ENCODE data around the gene FRG2.
"Not testable (repeated sequence)": the region's sequence is repeated elsewhere in the genome, so short reads cannot be mapped to it uniquely, and the experiment has no call there.

Gene FRG2

DNA sequence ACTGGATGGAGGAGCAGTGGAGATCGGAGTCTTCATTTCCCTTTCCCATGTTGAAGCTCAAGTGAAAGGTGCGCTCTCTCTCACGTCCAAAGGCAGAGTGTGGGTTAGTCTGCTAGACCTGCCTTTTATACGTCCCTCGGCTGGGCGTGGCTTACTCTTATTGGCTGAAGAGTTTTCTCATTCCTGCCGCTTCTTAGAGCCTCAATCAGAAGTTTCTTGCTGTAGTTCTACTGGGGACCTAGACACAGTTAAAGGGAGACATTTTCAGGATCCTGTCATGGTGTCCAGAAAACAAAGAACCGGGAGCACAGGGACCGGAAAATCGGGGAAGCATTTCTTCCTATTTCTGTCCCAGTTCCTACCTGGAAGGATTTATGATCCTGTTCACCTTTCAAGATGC lies at the start of gene FRG2:
Gene FRG2, minus strand, starts transcription at position 101 of the 400 bp plus-strand sequence. Its CDS starts 52 bp downstream, at position 49.
- DNase-seq (ENCODE audit: low read depth); H3K4me3 ChIP-seq (ENCODE audit: control insufficient read depth, low read depth, low read length): not testable (repeated sequence)

DNA sequence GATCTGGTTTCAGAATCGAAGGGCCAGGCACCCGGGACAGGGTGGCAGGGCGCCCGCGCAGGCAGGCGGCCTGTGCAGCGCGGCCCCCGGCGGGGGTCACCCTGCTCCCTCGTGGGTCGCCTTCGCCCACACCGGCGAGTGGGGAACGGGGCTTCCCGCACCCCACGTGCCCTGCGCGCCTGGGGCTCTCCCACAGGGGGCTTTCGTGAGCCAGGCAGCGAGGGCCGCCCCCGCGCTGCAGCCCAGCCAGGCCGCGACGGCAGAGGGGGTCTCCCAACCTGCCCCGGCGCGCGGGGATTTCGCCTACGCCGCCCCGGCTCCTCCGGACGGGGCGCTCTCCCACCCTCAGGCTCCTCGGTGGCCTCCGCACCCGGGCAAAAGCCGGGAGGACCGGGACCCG lies 41.3 kb upstream of the FRG2 start:
- H3K4me3 ChIP-seq (ENCODE audit: control insufficient read depth, low read depth, low read length) = not testable (repeated sequence)

DNA sequence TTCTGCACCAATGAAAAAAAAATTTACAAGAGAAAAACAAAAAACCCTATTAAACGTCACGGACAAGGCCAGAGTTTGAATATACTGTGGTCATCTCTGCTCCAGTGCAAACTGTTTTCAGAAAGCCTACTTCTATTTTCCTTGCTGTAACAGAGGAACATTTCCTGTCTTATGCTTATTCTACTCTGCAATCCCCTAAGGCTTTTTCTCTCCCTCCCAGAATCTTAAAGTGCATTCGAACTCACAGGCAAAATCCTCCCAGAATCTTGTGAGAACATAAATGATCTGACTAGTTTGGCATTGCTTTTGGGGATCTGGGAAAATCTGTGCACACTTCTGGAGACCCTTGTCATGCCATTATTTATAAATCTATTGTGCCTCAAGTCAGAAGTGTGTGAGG lies 37.7 kb upstream of the FRG2 start:
- DNase-seq (ENCODE audit: low read depth); H3K4me3 ChIP-seq (ENCODE audit: control insufficient read depth, low read depth, low read length): not testable (repeated sequence)

More for the DNA sequence above, 41.3 kb upstream of the FRG2 start:
- not testable (repeated sequence) for DNase-seq (ENCODE audit: low read depth)

DNA sequence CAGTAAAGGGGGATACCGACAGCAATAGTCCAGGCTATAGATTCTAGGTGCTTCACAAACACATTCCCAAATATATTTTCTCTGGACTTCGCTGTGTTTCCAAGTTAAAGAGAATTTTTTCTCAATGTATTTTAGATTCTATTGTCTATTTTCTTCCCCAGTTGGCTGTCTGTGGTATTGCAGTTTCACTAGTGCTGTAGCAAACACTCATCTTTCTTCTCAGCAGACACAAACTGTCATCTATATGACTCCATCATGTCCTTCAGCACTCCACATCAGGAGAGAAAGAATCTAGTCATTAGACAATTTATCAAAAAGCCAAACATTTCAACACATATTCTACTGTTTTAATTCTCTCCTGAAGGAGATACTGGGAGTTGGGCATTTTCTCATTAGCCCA lies 37.3 kb upstream of the FRG2 start, which contains the start of gene DBET:
Gene DBET, plus strand, starts transcription at position 161 of the 400 bp plus-strand sequence.
- not testable (repeated sequence) for DNase-seq (ENCODE audit: low read depth); H3K4me3 ChIP-seq (ENCODE audit: control insufficient read depth, low read depth, low read length)

DNA sequence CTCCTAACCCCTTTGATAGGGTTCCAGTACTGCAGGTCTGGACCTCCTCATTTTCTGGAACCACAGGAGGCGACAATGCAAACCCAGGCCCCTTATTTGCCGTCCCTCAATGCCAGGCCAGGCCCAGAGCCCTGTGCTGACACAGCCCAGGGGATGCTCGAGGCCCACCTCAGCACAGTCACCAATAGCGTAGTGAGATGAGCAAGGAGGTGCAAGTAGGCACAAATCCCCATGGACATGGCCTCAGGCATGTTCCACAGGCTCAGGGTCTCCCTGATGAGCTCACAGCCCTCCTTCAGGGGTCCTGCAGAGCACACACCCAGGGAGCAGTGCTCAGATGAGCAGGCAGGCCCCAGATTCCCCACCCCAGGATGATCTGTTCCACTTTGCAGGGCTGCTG lies 31.9 kb upstream of the FRG2 start:
- DNase-seq (ENCODE audit: low read depth); H3K4me3 ChIP-seq (ENCODE audit: control insufficient read depth, low read depth, low read length): not testable (repeated sequence)

GRCh38 chr4:190049378-190050239 lies 22.6 kb upstream of the FRG2 start:
- H3K4me3 ChIP-seq (ENCODE audit: control insufficient read depth, low read depth, low read length); DNase-seq (ENCODE audit: low read depth): not testable (repeated sequence)

DNA sequence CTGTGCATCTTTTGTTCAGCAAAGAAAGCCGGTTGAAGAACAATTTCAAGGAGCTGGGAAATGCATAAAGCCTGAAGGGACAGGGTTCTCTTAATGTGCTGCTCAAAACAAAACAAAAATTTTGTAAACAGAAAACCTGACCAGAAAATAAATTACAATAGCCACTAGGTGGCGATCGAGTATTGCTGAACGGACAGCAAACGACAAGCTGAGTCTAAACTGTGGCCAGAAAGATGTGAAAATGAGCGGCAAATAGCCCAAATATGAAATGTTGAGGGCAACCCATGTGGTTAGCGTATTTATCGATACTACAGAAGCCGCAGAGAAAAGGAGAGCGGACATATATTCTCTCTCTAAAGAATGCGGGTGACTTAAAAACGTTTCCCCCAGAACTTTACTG lies 20.6 kb upstream of the FRG2 start:
- H3K4me3 ChIP-seq (ENCODE audit: control insufficient read depth, low read depth, low read length); DNase-seq (ENCODE audit: low read depth): not testable (repeated sequence)

DNA sequence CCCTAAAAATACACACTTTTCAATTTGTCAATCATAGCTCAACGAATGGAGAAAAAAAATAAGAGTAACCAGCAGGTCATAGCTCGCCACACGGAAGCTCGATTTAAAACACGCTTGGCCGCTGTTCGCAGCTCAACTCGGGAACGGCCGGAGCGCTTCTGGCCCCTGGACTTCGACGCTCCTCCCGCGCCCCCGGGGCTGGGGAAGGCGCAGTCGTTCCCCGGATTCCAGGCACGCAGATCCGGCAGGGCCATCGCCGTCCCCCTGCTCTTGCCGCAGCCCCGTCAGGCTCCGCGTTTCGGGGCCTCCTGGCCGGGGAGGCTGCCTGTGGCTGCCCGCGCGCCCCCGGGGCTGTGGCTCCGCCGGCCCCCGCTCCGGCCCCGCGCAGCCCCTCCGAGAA lies 13.8 kb upstream of the FRG2 start:
- H3K4me3 ChIP-seq (ENCODE audit: control insufficient read depth, low read depth, low read length); DNase-seq (ENCODE audit: low read depth): not testable (repeated sequence)

DNA sequence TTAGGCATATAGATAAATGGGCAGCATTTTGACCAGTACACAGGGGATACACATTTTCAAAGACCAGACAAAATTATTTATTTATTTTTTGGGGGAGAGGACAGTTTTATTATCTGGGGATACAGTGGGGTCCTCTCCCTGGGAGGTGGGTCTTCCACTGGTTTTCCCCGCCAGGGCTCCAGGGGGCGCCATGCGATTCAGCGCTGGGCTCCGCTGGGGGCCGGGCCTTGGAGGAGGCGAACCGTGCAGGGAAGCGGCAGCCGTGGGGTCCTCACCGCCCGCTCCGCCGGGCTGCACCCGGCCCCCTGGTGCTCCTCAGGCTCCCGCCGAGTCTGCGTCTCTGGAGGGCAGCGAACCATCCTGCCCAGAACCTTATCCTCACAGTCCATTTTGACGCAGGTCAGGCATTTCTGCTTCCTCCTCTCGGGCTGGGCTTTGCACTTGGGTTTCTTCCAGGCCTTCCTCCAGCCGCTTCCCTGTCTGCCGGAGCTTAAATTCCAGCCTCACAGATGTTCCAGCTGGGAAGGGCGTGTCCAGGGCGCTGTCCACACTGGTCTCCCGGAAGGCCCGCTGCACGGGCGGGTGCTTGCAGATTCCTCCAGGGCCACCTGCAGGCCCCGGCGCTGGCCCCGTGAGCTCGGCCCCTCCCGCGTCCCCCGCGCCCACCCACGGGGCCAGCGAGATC lies 10.8 kb upstream of the FRG2 start:
- DNase-seq (ENCODE audit: low read depth); H3K4me3 ChIP-seq (ENCODE audit: control insufficient read depth, low read depth, low read length): not testable (repeated sequence)

DNA sequence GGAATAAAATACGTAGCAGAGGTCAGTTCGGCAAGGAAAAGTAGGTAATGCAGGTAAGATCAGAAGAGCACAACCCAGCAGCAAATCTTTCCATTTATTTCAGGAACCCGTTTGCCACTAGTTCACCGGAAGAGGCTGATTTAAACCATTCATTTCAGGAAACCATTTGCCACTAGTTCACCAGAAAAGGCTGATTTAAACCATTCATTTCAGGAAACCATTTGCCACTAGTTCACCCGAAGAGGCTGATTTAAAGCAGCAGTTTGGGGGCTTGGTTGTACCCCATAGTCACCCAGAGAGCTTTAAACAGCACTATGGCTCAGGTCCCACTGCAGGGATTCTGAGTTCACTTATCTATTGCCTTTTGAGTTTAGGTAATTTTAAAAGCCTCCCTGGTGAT lies 4.2 kb upstream of the FRG2 start:
- DNase-seq (ENCODE audit: low read depth); H3K4me3 ChIP-seq (ENCODE audit: control insufficient read depth, low read depth, low read length): not testable (repeated sequence)

GRCh38 chr4:190022614-190023281 lies 4.3 kb downstream of the FRG2 start:
- DNase-seq (ENCODE audit: low read depth); H3K4me3 ChIP-seq (ENCODE audit: control insufficient read depth, low read depth, low read length): not testable (repeated sequence)

- DNase-seq (ENCODE audit: low read depth); H3K4me3 ChIP-seq (ENCODE audit: control insufficient read depth, low read depth, low read length): not testable (repeated sequence)
These were observed 5.1 kb downstream of the FRG2 start for GRCh38 chr4:190021973-190022372.

DNA sequence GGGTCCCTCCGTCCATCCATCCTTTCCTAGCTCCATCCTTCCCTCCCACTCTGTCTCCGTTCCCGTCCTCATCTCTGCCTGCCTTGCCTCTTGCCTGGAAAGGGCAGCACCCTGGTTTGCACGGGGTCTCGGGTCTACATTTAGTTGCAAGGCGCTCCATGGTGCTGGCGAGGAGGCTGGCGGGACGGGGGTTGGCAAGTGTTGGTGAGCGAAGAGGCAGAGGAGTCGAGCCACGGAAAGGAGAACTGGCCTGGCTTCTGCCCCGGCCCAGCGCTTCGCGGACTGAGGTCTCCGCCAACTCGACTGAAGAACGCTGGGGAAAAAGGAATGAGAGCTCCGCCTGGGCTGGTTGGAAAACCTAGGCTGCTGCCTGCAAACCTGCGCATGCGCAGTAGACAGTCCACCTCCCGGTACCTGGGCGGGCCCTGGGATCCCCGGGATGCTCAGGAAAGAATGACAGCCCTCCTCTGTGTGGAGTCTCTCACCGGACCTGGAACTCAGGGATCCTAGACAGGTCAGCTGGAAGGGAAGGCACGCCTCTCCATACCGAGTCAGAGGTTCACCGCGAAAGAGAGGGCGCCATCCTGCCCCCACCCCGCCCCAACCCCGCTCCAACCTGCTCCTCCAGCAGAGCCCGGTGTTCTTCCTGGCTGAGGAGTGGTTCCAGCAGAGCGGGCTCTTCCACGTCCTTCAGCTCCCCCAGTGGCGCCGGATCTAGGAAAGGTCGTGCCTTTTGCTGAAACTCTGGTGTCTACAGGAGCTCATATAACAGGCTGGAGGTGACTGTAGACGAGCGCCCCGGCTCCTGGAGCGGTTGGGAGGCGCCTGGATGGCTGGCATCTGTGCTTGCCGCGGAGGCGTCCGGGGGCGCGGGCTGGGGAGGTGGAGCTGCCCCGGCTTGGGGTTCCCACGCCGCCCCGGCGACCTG lies 6.0 kb downstream of the FRG2 start:
- no peak overlapping the region for H3K4me3 ChIP-seq (ENCODE audit: control insufficient read depth, low read depth, low read length)
- no peak for TF ChIP-seq CTCF (conservative IDR thresholded peaks at IDR 0.05; ENCODE audit: control insufficient read depth, insufficient read depth, low read depth, low read length)
- peak; percentile 23 for DNase-seq (ENCODE audit: low read depth)

DNA sequence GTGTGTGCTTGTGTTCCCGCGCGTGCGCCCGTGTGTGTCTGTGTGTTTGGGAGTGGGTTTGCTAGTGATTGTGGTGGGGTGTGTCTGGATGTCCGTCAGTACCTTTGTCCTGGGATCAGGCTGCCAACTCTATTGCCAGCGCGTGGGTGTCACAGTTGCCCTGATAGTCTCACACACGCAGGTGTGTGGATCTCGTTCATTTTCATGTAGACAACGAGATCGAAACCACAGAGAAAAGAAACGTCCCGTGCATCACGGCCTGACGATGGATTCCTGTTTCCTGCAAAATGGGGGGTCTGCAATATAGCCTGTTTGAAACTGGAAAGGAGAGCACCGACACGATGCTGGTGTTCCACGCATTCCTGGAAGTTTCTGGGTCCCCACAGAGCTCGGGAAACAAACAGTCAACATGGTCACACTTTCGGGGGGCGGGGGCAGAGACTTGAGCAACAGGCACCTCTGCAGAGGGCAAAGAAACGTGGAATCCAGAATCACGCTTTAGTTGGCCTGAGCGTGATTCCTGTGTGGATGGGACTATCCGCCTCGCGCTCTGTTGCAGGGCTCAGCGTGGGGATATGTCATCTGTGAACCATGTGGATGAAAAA lies 7.1 kb downstream of the FRG2 start:
- not testable (repeated sequence) for DNase-seq (ENCODE audit: low read depth); H3K4me3 ChIP-seq (ENCODE audit: control insufficient read depth, low read depth, low read length)
